ENCODE measurements around the gene NUBPL. TPM values are rescaled to one million over a fixed set of nuclear protein-coding genes. Genes with fewer than 3 reads are reported as not detected.

The NUBPL gene
- total and polyA plus RNA-seq, 2 experiments from 2014 or later: 22.9 to 30.8 TPM

- no peak overlapping the region for H3K4me3 ChIP-seq
- DNase-seq (ENCODE audit: low read depth in 1 of 2, low spot score in 1 of 2): no peak
- H3K9me3 ChIP-seq (ENCODE audit: low read depth): no peaks in the 10 kb centered on the region
- no peaks in the 10 kb centered on the region for H3K4me1 ChIP-seq (ENCODE audit: low read depth)
- no peaks in the 10 kb centered on the region for H3K36me3 ChIP-seq
- H3K27ac ChIP-seq: no peak overlapping the region
- TF ChIP-seq CTCF (IDR thresholded peaks at IDR 0.05; ENCODE audit: low read depth, low read length): no peak
- H3K27me3 ChIP-seq: no peaks in the 10 kb centered on the region
Measured at GRCh38 chr14:31536201-31536960, 24.8 kb upstream of the NUBPL start.

GRCh38 chr14:31541702-31542101 lies 19.5 kb upstream of the NUBPL start:
- no peaks in the 10 kb centered on the region for H3K27me3 ChIP-seq
- H3K4me1 ChIP-seq (ENCODE audit: low read depth): no peaks in the 10 kb centered on the region
- H3K4me3 ChIP-seq: no peak overlapping the region
- no peaks in the 10 kb centered on the region for H3K9me3 ChIP-seq (ENCODE audit: low read depth)
- TF ChIP-seq CTCF (IDR thresholded peaks at IDR 0.05; ENCODE audit: low read depth, low read length): no peak
- DNase-seq (ENCODE audit: low read depth in 1 of 2, low spot score in 1 of 2): no peak
- no peak overlapping the region for H3K27ac ChIP-seq
- H3K36me3 ChIP-seq: no peaks in the 10 kb centered on the region

GRCh38 chr14:31543969-31544799 lies 17.0 kb upstream of the NUBPL start:
- Histone ChIP-seq H3K27me3 (no peaks in the 10 kb centered on the region), H3K4me3 (no peak overlapping the region), H3K9me3 (ENCODE audit: low read depth) (no peaks in the 10 kb centered on the region), H3K27ac (no peak overlapping the region), H3K4me1 (ENCODE audit: low read depth) (no peaks in the 10 kb centered on the region), H3K36me3 (no peaks in the 10 kb centered on the region)
- DNase-seq (ENCODE audit: low read depth in 1 of 2, low spot score in 1 of 2): peak; percentile 1 to 27
- peak; percentile 41 for TF ChIP-seq CTCF (IDR thresholded peaks at IDR 0.05; ENCODE audit: low read depth, low read length)

GRCh38 chr14:31544816-31545215 lies 16.4 kb upstream of the NUBPL start:
- H3K4me3 ChIP-seq: no peak overlapping the region
- TF ChIP-seq CTCF (IDR thresholded peaks at IDR 0.05; ENCODE audit: low read depth, low read length): no peak
- no peaks in the 10 kb centered on the region for H3K4me1 ChIP-seq (ENCODE audit: low read depth)
- no peaks in the 10 kb centered on the region for H3K9me3 ChIP-seq (ENCODE audit: low read depth)
- no peak overlapping the region for H3K27ac ChIP-seq
- no peaks in the 10 kb centered on the region for H3K27me3 ChIP-seq
- H3K36me3 ChIP-seq: no peaks in the 10 kb centered on the region
- no peak for DNase-seq (ENCODE audit: low read depth in 1 of 2, low spot score in 1 of 2)

- Histone ChIP-seq H3K9me3 (ENCODE audit: low read depth) (no peaks in the 10 kb centered on the region), H3K27ac (no peak overlapping the region)
- no peak for TF ChIP-seq CTCF (IDR thresholded peaks at IDR 0.05; ENCODE audit: low read depth, low read length)
Measured at GRCh38 chr14:31545328-31545727, 15.9 kb upstream of the NUBPL start.

More at GRCh38 chr14:31545328-31545727, 15.9 kb upstream of the NUBPL start:
- Histone ChIP-seq H3K4me3 (no peak overlapping the region), H3K27me3 (peaks cover under 1% of the 10 kb centered on the region), H3K4me1 (ENCODE audit: low read depth) (no peaks in the 10 kb centered on the region), H3K36me3 (no peaks in the 10 kb centered on the region)
- no peak for DNase-seq (ENCODE audit: low read depth in 1 of 2, low spot score in 1 of 2)
